SK-N-SH treated with all-trans-retinoic acid at 6 μM for 48 hours (cell line): Measurements from ENCODE around the gene HES1.

Source experiments
- ARNTL ChIP-seq: fragments of 450-650 bp; formaldehyde crosslinking; IDR thresholded peaks from 2 replicates; pipeline ENCODE4 v1.5.0; 2020; ENCODE audit warnings: low read depth, mild to moderate bottlenecking, moderate library complexity, borderline replicate concordance
- BACH2 ChIP-seq: fragments of 250-450 bp; sonication (Bioruptor Pico); IDR thresholded peaks from 2 replicates; pipeline ENCODE4 v1.9.0; 2021; ENCODE audit warnings: mild to moderate bottlenecking, borderline replicate concordance
- CSDC2 ChIP-seq: fragments of 250-450 bp; sonication (Bioruptor Pico); IDR thresholded peaks from 2 replicates; pipeline ENCODE4 v1.5.0; 2020; ENCODE audit warnings: mild to moderate bottlenecking, moderate library complexity
- ESRRG ChIP-seq: fragments of 250-450 bp; sonication (Bioruptor Pico); IDR thresholded peaks from 2 replicates; pipeline ENCODE4 v1.6.1; 2021; ENCODE audit warnings: mild to moderate bottlenecking
- GLIS3 ChIP-seq: fragments of 250-450 bp; sonication (Bioruptor Pico); IDR thresholded peaks from 2 replicates; pipeline ENCODE4 v1.5.0; 2020; ENCODE audit warnings: mild to moderate bottlenecking, moderate library complexity
- PATZ1 ChIP-seq: fragments of 250-450 bp; sonication (Bioruptor Pico); IDR thresholded peaks from 2 replicates; pipeline ENCODE4 v1.8.0; 2020; ENCODE audit warnings: mild to moderate bottlenecking, moderate library complexity, borderline replicate concordance
- ZC3H10 ChIP-seq: fragments of 250-450 bp; sonication (Bioruptor Pico); IDR thresholded peaks from 2 replicates; pipeline ENCODE4 v1.5.1; 2021; ENCODE audit warnings: mild to moderate bottlenecking, moderate library complexity
- ZFP3 ChIP-seq: fragments of 250-450 bp; sonication (Bioruptor Pico); IDR thresholded peaks from 2 replicates; pipeline ENCODE4 v1.5.0; 2020; ENCODE audit warnings: mild to moderate bottlenecking, moderate library complexity
- ZFP30 ChIP-seq: fragments of 450-650 bp; formaldehyde crosslinking; IDR thresholded peaks from 2 replicates; pipeline ENCODE4 v1.5.0; 2022; ENCODE audit warnings: mild to moderate bottlenecking, moderate library complexity
- ZNF70 ChIP-seq: fragments of 450-650 bp; formaldehyde crosslinking; IDR thresholded peaks from 2 replicates; pipeline ENCODE4 v1.5.0; 2020; ENCODE audit warnings: mild to moderate bottlenecking, moderate library complexity

GRCh38 chr3:194097141-194097882 is 38.6 kb upstream of the HES1 start:
- TF ChIP-seq ARNTL (CRISPR knock-in tag) (no peak), ZFP30 (no peak), ZFP3 (CRISPR knock-in tag) (no peak), ZNF70 (CRISPR knock-in tag) (no peak), CSDC2 (CRISPR knock-in tag) (no peak), ZC3H10 (CRISPR knock-in tag) (no peak), GLIS3 (CRISPR knock-in tag) (no peak), PATZ1 (no peak), ESRRG (CRISPR knock-in tag) (no peak), BACH2 (CRISPR knock-in tag) (no peak)
